GM18861 (cell line): ENCODE data around the gene SELENOV.
"Not testable (repeated sequence)": the region's sequence is repeated elsewhere in the genome, so short reads cannot be mapped to it uniquely, and the experiment has no call there.

ENCODE experiments used
- ATAC-seq: cut with Tn5 transposase; IDR thresholded peaks from one replicate; pipeline ENCODE4 v1.9.1; 2021; ENCODE audit not compliant: unreplicated experiment

SELENOV gene

GRCh38 chr19:39514840-39515550 is at the start of gene SELENOV:
Gene SELENOV, plus strand, starts transcription at chr19:39515139. Its CDS starts 74 bp downstream, at chr19:39515213.
- no peak for ATAC-seq

DNA sequence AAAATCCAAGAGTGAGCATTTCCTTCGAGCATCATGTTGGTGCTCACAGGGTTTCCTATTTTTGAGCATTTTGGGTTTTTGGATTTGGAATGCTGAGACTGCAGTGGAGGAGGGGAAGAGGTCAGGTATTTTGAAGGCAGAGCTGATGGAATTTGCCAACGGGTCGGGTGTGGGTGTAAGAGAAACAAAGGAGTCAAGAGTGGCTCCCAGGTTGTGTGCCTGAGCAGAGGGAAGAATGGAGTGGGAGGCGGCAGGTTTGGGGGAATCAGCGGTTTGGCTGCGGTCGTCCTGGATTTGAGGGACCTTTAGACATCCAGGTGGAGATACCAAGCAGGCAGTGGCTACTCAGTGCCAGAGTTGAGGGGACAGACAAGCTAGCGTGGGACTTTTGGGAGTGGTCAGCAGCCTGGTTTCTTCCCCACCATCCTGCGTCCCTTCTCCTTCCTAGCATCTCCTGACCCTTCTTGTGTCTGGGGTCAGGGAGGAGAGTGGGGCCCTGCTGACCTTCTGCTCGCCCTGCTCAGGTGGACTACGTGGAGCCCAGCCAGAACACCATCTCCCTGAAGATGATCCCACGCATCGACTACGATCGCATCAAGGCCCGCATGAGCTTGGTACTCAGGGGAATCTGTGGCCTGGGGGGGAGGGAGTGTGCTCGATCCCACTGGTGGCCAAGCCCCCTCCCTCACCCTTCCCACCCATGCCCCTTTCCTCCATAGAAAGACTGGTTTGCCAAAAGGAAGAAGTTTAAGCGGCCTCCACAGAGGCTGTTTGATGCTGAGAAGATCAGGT is 48.8 kb upstream of the SELENOV start:
- no peak for ATAC-seq

DNA sequence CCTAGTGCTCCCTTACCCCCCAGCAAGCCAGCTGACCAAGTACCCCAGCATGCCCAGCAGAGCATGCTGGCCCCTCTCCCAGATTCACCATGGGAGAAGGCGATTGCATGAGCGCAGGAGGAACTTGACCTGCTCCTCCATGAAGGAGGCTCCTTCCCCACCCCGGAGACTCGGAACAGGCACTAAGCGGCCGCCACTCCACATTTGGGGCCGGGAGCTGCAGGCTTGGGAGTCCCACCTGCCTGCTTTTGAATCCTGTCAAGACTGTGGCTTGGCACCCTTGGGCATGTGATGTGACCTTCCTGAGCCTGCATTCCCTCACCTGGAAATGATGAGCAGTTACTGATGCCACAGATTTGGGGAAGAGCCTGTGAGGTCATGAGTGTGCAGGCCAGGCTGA is 47.0 kb upstream of the SELENOV start:
- no peak for ATAC-seq

DNA sequence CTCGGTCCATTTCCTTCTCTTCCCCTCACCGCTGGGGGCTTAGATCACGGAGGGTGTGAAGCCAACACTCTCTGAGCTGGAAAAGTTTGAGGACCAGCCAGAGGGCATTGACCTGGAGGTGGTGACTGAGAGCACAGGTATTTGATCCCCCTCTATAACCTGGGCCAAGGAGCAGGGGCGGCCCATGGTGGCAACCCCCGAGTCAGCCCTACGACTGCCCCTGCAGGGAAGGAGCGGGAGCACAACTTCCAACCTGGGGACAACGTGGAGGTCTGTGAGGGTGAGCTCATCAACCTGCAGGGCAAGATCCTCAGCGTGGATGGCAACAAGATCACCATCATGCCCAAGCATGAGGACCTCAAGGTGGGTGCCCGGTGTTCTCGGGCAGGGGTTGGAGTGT is 45.9 kb upstream of the SELENOV start:
- ATAC-seq: no peak

GRCh38 chr19:39469567-39469966 is 45.4 kb upstream of the SELENOV start:
- no peak for ATAC-seq

DNA sequence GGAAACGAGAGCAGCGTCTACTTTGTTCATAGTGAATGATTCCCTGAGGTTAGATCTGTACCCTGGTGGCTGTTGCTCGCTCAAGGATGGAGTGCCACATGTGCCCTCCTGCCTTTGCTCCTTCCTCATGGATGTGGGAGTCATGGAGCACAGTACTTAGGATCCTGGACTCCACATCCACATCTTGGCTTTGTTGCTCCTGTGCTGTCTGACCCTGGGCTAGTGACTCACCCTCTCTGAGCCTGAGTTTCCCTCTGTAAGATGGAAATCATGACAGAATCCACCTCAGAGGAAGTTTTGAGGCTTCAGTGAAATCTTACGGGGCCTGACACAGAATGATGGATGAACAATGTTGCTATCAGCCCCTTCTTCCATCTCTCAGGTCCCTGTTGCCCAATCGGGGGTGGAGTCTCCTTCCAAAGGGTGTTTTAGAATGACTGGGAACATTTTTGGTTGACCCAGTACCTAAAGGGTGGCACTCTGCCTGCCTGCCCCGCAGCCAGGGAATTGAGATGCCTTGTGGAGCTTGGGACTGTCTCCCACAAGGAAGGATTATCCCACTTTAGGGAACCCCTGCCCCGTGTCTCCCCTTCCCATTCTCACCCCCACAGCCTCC is 44.1 kb upstream of the SELENOV start:
- no peak for ATAC-seq

DNA sequence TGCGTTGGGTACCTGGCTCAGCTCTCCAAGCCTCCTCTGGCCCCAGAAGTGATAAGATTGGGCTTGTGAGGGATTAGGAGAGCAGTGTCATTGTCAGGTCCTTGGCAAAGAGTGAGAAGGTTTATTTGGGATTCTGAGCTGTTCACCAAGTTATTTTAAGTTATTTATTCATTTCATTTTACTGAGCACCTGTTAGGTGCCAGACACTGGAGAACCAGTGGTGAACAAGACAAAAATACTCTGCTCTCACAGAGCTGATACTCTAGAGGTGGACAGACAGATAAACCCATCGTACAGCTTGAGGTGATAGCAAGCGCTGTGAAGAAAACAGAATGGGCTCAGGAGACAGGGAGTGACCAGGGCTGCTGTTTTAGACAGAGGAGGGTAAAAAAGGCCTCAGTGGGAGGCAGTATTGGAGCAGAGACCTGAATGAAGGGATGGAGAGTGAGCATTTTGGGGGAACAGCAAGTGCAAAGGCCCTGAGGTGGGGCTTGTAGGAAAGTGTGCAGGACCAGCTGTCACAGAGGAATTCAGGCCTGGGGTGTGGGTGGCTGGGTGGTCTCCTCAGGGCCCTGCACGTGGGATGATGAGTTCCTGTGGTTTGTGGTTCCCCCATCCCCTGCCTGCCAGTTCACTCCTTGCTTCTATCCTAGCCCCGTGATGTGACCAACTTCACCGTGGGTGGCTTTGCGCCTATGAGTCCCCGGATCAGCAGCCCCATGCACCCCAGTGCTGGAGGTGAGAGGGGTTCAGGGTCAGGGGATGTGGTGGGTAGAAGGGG is 43.0 kb upstream of the SELENOV start:
- no peak for ATAC-seq

- ATAC-seq: no peak
Measured at GRCh38 chr19:39472746-39473442, 42.0 kb upstream of the SELENOV start.

DNA sequence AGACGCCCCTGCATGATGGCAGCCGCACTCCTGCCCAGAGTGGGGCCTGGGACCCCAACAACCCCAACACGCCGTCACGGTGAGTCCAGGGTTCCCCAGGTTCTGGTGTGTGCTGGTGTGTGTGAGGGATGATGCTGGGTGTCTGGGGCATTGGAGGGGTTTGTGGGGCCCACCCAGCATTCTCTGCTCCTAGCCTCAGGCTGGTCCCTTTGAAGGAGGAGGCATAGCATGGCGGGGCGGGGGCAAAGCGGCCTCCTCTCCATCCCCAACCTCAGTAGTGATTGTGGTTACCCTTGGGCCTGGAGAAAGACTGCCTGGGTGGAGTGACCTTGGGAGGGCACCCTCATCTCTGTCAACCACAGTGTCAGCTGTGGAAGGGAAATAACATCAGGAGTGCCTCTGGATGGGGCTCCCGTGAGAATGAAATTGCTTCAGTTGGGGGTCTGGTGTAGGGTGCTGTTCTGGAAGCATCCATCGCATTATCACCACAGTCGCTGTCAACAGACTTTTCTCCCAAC is 41.4 kb upstream of the SELENOV start:
- ATAC-seq: no peak

GRCh38 chr19:39474139-39474620 is 40.8 kb upstream of the SELENOV start:
- no peak for ATAC-seq

- no peak for ATAC-seq
Measured at GRCh38 chr19:39475748-39476147, 39.2 kb upstream of the SELENOV start.

DNA sequence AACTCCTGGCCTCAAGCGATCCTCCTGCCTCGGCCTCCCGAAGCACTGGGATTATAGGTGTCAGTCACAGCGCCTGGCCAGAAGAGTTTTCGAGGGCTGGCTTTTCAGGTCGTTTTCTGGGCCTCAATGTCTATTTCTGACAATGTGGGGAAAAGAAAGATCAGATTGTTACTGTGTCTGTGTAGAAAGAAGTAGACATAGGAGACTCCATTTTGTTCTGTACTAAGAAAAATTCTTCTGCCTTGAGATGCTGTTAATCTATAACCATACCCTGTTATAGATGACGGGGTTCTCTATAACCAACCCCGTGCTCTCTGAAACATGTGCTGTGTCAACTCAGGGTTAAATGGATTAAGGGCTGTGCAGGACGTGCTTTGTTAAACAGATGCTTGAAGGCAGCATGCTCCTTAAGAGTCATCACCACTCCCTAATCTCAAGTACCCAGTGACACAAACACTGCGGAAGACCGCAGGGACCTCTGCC is 35.6 kb upstream of the SELENOV start:
- ATAC-seq: not testable (repeated sequence)

GRCh38 chr19:39479916-39480315 is 35.0 kb upstream of the SELENOV start:
- no peak for ATAC-seq

- peak; percentile 79 for ATAC-seq
Measured at GRCh38 chr19:39480337-39481228, 34.4 kb upstream of the SELENOV start, which contains the start of gene TIMM50. Gene TIMM50, plus strand, starts transcription at chr19:39480838. Its CDS starts 16 bp downstream, at chr19:39480854.

GRCh38 chr19:39481229-39481545 is 33.8 kb upstream of the SELENOV start:
- no peak for ATAC-seq

- no peak for ATAC-seq
Measured at GRCh38 chr19:39481676-39482075, 33.3 kb upstream of the SELENOV start.

- ATAC-seq: no peak
Measured at GRCh38 chr19:39483141-39483540, 31.8 kb upstream of the SELENOV start.

DNA sequence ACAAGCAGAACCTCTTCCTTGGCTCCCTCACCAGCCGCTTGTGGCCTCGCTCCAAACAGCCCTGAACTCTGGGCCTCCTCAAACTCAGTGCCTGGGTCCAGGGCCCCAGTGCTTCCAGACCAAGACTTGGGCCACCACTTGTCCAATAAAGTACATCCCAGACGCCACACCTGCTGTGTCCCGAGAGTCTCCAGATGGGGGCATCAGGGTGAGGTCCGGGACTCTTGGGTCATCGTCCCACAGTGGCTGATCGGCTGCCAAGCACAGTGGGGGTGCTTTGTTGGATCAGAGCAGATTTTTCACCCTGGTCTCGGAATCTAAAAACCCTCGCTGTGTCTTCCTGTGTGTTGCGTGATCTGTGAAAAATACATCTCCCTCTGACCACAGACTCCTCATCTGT is 25.2 kb upstream of the SELENOV start:
- no peak for ATAC-seq

DNA sequence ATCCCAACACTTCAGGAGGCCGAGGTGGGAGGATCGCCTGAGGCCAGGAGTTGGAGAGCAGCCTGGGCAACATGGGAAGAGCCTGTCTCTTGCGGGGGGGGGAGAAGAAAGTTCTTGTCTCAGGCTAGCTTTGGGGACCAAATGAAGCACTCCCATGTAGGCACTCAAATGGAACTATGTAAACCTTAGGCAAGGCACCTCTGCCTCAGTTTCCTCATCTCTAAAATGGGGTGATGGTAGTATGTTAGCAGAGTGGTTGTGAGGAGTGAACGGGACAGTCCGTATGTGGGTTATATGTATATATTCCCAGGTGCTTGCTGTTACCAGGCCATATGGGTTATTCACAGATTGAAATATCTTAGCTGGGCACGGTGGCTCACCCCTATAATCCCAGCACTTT is 22.7 kb upstream of the SELENOV start:
- ATAC-seq: no peak
